ENCODE data around the gene ZNF385A. TPM values are rescaled to one million over a fixed set of nuclear protein-coding genes. Genes with fewer than 3 reads are reported as not detected.
A peak's percentile ranks its signal among the peaks of the same experiment; 100 is the strongest.

The ZNF385A gene
- total and polyA plus RNA-seq, 4 donors, result 4.1 to 27.6 (median 16.8) TPM

DNA sequence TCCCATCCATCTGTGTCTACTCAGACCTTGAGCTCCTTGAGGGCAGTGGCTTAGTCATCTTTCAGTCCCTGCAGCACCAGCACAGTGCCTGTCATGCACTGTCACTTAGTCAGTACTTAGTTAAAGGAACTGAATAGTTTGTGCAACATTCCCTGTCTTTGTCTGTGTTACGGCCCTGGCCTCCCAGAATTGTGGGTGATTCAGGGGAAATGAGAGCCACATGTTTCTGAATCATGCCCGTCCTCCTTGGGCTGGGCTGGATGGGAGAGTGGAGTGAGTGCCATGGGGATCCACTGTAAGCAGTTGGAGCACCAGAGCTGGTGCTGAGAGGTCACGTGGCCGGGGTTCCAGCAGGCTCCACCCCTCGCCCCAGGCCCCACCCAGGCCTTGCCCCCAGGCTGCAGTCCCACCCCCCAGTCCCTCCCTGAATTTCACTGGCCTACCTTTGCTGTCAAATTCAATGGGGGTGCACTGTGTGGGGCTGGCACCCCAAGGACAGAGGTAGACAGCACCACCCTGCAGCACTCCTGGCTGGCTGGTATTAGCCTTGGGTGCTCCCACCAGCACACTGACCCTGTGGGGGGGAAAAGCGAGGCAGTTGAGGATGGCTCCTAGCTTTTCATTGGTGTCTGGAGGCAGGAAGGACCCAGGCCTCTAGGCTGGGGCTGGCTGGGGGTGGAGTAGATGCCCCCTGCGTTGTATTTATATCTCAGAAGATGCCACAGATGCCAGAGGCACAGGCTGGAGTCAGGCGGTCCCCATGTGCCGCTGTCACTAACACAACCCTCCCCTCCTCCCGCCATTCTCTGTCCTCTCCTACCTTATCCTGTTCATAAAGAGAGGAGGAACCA, 27.1 kb upstream of the ZNF385A start:
- Histone ChIP-seq H3K4me1 (ENCODE audit: control insufficient read depth in 1 of 2, insufficient read depth in 2 of 2, low read length in 2 of 2) (no peaks in the 10 kb centered on the region), H3K9me3 (ENCODE audit: control insufficient read depth, low read length) (no peaks in the 10 kb centered on the region), H3K4me3 (ENCODE audit: low read length in 2 of 2) (peak overlapping the region in 1 of 2 donors; percentile 40), H3K36me3 (ENCODE audit: control insufficient read depth in 1 of 2, insufficient read depth in 2 of 2, low read length in 1 of 2) (peaks cover 9% of the 10 kb centered on the region in 2 donors), H3K27ac (ENCODE audit: low read depth in 1 of 2, low read length in 2 of 2) (peak overlapping the region in 1 of 2 donors; percentile 1), H3K27me3 (ENCODE audit: control insufficient read depth in 1 of 2, insufficient read depth in 2 of 2, low read length in 1 of 2) (no peaks in the 10 kb centered on the region)
- WGBS, 2 donors, result 50 to 61% methylated on average over 10 of the region's 10 CpGs
- DNase-seq, result peak; percentile 88 to 89
- peak; percentile 66 for ATAC-seq (ENCODE audit: low FRiP score)
- intact Hi-C loops (cut with DNase I), result no loop called here

DNA sequence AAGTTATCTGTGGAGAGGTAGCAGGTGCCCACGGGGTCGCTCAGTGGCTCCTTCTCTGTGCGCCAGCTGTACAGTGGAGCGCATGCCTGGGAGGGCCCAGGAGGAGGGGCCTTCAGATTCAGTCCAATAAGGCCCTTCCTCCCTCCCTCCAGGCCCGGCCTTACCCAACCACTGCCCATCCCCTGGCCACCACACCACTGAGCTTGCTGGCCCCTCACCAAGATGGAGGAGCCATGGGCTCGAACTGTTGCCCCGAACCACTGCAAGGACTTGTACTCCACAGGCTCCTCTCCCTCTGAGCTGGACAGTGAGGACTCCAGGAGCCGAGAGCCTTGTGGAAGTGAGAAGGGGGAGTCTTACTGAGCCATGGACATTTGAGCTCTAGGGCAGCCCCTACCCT, 24.7 kb upstream of the ZNF385A start:
- Histone ChIP-seq H3K9me3 (ENCODE audit: control insufficient read depth, low read length) (no peaks in the 10 kb centered on the region), H3K4me3 (ENCODE audit: low read length in 2 of 2) (no peak overlapping the region), H3K27ac (ENCODE audit: low read depth in 1 of 2, low read length in 2 of 2) (no peak overlapping the region), H3K27me3 (ENCODE audit: control insufficient read depth in 1 of 2, insufficient read depth in 2 of 2, low read length in 1 of 2) (no peaks in the 10 kb centered on the region), H3K4me1 (ENCODE audit: control insufficient read depth in 1 of 2, insufficient read depth in 2 of 2, low read length in 2 of 2) (no peaks in the 10 kb centered on the region), H3K36me3 (ENCODE audit: control insufficient read depth in 1 of 2, insufficient read depth in 2 of 2, low read length in 1 of 2) (peaks cover 18 to 19% of the 10 kb centered on the region in 2 donors)
- intact Hi-C loops (cut with DNase I), result no loop called here
- no peak for DNase-seq
- 88 to 93% methylated on average over 8 of the region's 8 CpGs for WGBS, 2 donors
- no peak for ATAC-seq (ENCODE audit: low FRiP score)

DNA sequence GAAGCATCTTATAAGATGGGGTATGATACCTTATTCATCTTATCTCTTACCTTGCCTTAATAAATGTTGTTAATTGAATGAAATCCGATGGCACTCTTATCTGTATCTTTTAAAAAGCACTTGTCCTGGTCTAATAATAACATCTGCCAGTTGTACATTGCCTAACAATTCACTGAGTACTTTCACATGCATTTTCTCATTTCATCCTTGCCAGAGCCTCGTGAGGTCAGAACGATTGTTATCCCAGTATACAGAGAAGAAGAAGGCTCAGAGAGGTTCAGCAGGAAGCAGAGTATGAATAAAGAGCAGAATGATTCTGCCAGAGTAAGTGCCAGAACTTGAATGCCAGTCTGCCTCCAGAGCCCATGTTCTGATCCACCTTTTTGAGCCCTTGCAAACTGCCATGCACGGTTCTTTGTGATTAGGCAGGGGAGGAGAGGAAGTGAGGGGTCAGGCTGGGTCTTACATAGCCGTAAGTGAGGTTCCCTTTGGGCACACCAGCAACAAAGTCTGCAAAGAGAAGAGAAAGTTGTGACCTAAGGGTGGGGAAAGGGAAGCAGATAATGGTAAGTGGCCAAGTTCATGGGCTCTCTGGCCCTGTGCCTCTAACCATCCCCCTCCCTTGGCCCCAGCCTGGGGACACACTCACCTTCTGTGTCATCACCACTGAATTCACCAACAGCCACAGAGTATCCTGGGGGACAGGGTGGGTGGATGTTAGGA, 22.8 kb upstream of the ZNF385A start:
- H3K27ac ChIP-seq (ENCODE audit: low read depth in 1 of 2, low read length in 2 of 2), result no peak overlapping the region
- H3K9me3 ChIP-seq (ENCODE audit: control insufficient read depth, low read length), result no peaks in the 10 kb centered on the region
- no peak overlapping the region for H3K4me3 ChIP-seq (ENCODE audit: low read length in 2 of 2)
- no peaks in the 10 kb centered on the region for H3K27me3 ChIP-seq (ENCODE audit: control insufficient read depth in 1 of 2, insufficient read depth in 2 of 2, low read length in 1 of 2)
- no peaks in the 10 kb centered on the region for H3K4me1 ChIP-seq (ENCODE audit: control insufficient read depth in 1 of 2, insufficient read depth in 2 of 2, low read length in 2 of 2)
- WGBS, 2 donors, result 66 to 67% methylated on average over 5 of the region's 5 CpGs
- H3K36me3 ChIP-seq (ENCODE audit: control insufficient read depth in 1 of 2, insufficient read depth in 2 of 2, low read length in 1 of 2), result peaks cover 22 to 25% of the 10 kb centered on the region in 2 donors
- ATAC-seq (ENCODE audit: low FRiP score) (no peak), DNase-seq (peak in 1 of 2 donors; percentile 62)
- intact Hi-C loops (cut with DNase I), result no loop called here

DNA sequence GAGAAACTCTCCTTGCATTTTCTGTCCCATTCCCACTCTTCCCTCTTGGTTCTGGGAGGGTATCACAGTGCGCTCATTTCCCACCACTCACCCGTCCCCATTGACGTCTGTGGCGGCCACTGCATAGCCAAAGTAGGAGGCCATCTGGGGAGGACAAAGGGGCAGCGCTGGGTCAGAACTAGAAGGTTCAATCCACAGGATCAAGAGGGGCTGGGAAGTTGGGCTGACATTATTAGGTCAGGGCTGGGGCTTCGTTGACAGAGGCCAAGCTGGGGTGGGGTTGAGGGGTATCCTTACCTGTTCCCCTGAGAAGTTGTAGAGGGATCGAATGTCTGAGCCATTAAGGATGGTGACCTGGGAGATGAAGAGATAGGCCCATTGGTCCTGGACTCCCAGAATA, 21.0 kb upstream of the ZNF385A start:
- WGBS, 2 donors, result 93 to 97% methylated on average over 7 of the region's 7 CpGs
- Histone ChIP-seq H3K36me3 (ENCODE audit: control insufficient read depth in 1 of 2, insufficient read depth in 2 of 2, low read length in 1 of 2) (peaks cover 26 to 31% of the 10 kb centered on the region in 2 donors), H3K27ac (ENCODE audit: low read depth in 1 of 2, low read length in 2 of 2) (no peak overlapping the region), H3K4me3 (ENCODE audit: low read length in 2 of 2) (no peak overlapping the region), H3K9me3 (ENCODE audit: control insufficient read depth, low read length) (no peaks in the 10 kb centered on the region), H3K4me1 (ENCODE audit: control insufficient read depth in 1 of 2, insufficient read depth in 2 of 2, low read length in 2 of 2) (no peaks in the 10 kb centered on the region), H3K27me3 (ENCODE audit: control insufficient read depth in 1 of 2, insufficient read depth in 2 of 2, low read length in 1 of 2) (no peaks in the 10 kb centered on the region)
- DNase-seq (peak in 1 of 2 donors; percentile 32), ATAC-seq (ENCODE audit: low FRiP score) (no peak)
- intact Hi-C loops (cut with DNase I), result no loop called here

- H3K36me3 ChIP-seq (ENCODE audit: control insufficient read depth in 1 of 2, insufficient read depth in 2 of 2, low read length in 1 of 2), result peaks cover 26 to 31% of the 10 kb centered on the region in 2 donors
- H3K4me3 ChIP-seq (ENCODE audit: low read length in 2 of 2), result no peak overlapping the region
- H3K9me3 ChIP-seq (ENCODE audit: control insufficient read depth, low read length), result no peaks in the 10 kb centered on the region
- H3K27me3 ChIP-seq (ENCODE audit: control insufficient read depth in 1 of 2, insufficient read depth in 2 of 2, low read length in 1 of 2), result no peaks in the 10 kb centered on the region
- peak in 1 of 2 donors; percentile 43 for DNase-seq
- H3K4me1 ChIP-seq (ENCODE audit: control insufficient read depth in 1 of 2, insufficient read depth in 2 of 2, low read length in 2 of 2), result no peaks in the 10 kb centered on the region
- ATAC-seq (ENCODE audit: low FRiP score), result no peak
- 92 to 94% methylated on average over 10 of the region's 10 CpGs for WGBS, 2 donors
- no peak overlapping the region for H3K27ac ChIP-seq (ENCODE audit: low read depth in 1 of 2, low read length in 2 of 2)
- intact Hi-C loops (cut with DNase I), result no loop called here
Measured at GRCh38 chr12:54405106-54405505, 20.6 kb upstream of the ZNF385A start.

GRCh38 chr12:54404061-54405004, 19.8 kb upstream of the ZNF385A start:
- intact Hi-C loops (cut with DNase I), result no loop called here
- Histone ChIP-seq H3K27me3 (ENCODE audit: control insufficient read depth in 1 of 2, insufficient read depth in 2 of 2, low read length in 1 of 2) (no peaks in the 10 kb centered on the region), H3K4me3 (ENCODE audit: low read length in 2 of 2) (no peak overlapping the region), H3K27ac (ENCODE audit: low read depth in 1 of 2, low read length in 2 of 2) (no peak overlapping the region), H3K9me3 (ENCODE audit: control insufficient read depth, low read length) (no peaks in the 10 kb centered on the region), H3K36me3 (ENCODE audit: control insufficient read depth in 1 of 2, insufficient read depth in 2 of 2, low read length in 1 of 2) (peaks cover 23 to 33% of the 10 kb centered on the region in 2 donors), H3K4me1 (ENCODE audit: control insufficient read depth in 1 of 2, insufficient read depth in 2 of 2, low read length in 2 of 2) (no peaks in the 10 kb centered on the region)
- 59 to 66% methylated on average over 11 of the region's 11 CpGs for WGBS, 2 donors
- DNase-seq, result peak in 1 of 2 donors; percentile 55
- no peak for ATAC-seq (ENCODE audit: low FRiP score)

DNA sequence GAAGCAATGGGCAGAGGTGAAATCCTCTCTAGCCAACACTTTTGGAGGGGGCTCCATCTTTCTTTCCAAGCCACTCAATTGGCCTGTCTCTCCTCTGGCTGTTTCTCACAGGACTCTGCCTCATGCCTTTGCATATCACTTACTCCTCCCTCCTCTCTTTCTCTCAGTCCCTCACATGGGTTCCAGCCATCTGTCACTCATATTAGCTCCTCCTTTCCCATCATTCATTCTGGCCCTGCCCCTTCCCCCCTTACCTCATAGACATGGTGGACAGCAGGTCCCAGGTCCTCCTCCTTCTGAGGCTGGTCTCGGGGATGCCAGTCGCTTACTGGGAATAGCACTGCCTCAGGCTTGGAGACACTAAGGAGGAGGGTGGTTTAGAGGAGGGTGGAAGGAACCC, 16.6 kb upstream of the ZNF385A start:
- DNase-seq, result no peak
- Histone ChIP-seq H3K9me3 (ENCODE audit: control insufficient read depth, low read length) (no peaks in the 10 kb centered on the region), H3K27ac (ENCODE audit: low read depth in 1 of 2, low read length in 2 of 2) (no peak overlapping the region), H3K27me3 (ENCODE audit: control insufficient read depth in 1 of 2, insufficient read depth in 2 of 2, low read length in 1 of 2) (no peaks in the 10 kb centered on the region), H3K4me3 (ENCODE audit: low read length in 2 of 2) (no peak overlapping the region), H3K4me1 (ENCODE audit: control insufficient read depth in 1 of 2, insufficient read depth in 2 of 2, low read length in 2 of 2) (no peaks in the 10 kb centered on the region), H3K36me3 (ENCODE audit: control insufficient read depth in 1 of 2, insufficient read depth in 2 of 2, low read length in 1 of 2) (peaks cover 22 to 35% of the 10 kb centered on the region in 2 donors)
- ATAC-seq (ENCODE audit: low FRiP score), result no peak
- 93 to 96% methylated on average over 2 of the region's 2 CpGs for WGBS, 2 donors
- intact Hi-C loops (cut with DNase I), result no loop called here
